GM12878 (cell line): Measurements from ENCODE around the gene PTPRN2. TPM values are rescaled to one million over a fixed set of nuclear protein-coding genes. Genes with fewer than 3 reads are reported as not detected.

Experiments used
- BCL3 ChIP-seq: IDR thresholded peaks from 2 replicates; pipeline ENCODE4 v1.6.1; 2011; ENCODE audit warnings: borderline replicate concordance, low read depth, mild to moderate bottlenecking, moderate library complexity, low read length; ENCODE audit not compliant: insufficient read depth, poor library complexity, severe bottlenecking
- CREM ChIP-seq: IDR thresholded peaks from 2 replicates; pipeline ENCODE4 v1.6.1; 2014; ENCODE audit warnings: antibody characterized with exemption, low read depth
- EED ChIP-seq: sonication (generic); IDR thresholded peaks from 2 replicates; pipeline ENCODE4 v1.6.1; 2016; ENCODE audit warnings: antibody characterized with exemption, low read depth
- IRF5 ChIP-seq: fragments of 450-650 bp; IDR thresholded peaks from 2 replicates; pipeline ENCODE4 v1.6.1; 2017; ENCODE audit warnings: borderline replicate concordance
- NFIC ChIP-seq: IDR thresholded peaks from 2 replicates; pipeline ENCODE4 v1.6.1; 2012; ENCODE audit warnings: low read depth, mild to moderate bottlenecking, inconsistent platforms, low read length, moderate library complexity
- SMAD5 ChIP-seq: IDR thresholded peaks from 2 replicates; pipeline ENCODE4 v1.6.1; 2016; ENCODE audit warnings: antibody characterized with exemption, low read depth
- ZBTB4 ChIP-seq: fragments of 450-650 bp; formaldehyde crosslinking; IDR thresholded peaks from 2 replicates; pipeline ENCODE4 v1.4.0; 2022; ENCODE audit warnings: mild to moderate bottlenecking, moderate library complexity
- polyA plus RNA-seq, 11 experiments: library from polyadenylated mRNA; depleted of rRNA in 4 of 11; unstranded in 6 of 11; stranded (reverse) in 5 of 11; fragments of >200 nt; fragmentation: Nextera tagmentation in 4 of 11; fragmentation: Illumina TruSeq in 1 of 11; extraction: Ambion mirVana in 4 of 11; extraction: Trizol in 1 of 11; gene quantifications; 1 replicate in 1 of 11; 2 replicates in 10 of 11; pipeline versions ENCODE4 v1.2.1 to v1.2.3, GENCODE V29; 2011 to 2016; ENCODE audit warnings: inconsistent platforms in 2 of 11, missing spikeins in 2 of 11, low read depth in 1 of 11
- total RNA-seq, 4 experiments: library from RNA; depleted of rRNA in 3 of 4; stranded (reverse); fragments of >200 nt in 3 of 4; fragmentation: Illumina TruSeq in 1 of 4; extraction: Trizol in 1 of 4; gene quantifications; 2 replicates each; pipeline versions ENCODE4 v1.2.1 to v1.2.3, GENCODE V29; 2013 to 2021

The PTPRN2 gene
- total and polyA plus RNA-seq, 10 of the 15 experiments (the other 5 are each of a cell fraction or from before 2014, with no cell fraction given), result 5.4 TPM; not detected in 9

- no peak for TF ChIP-seq BCL3
- no peak for TF ChIP-seq NFIC
- TF ChIP-seq CREM, result no peak
- TF ChIP-seq ZBTB4 (CRISPR knock-in tag), result no peak
- TF ChIP-seq EED, result no peak
- no peak for TF ChIP-seq IRF5
- no peak for TF ChIP-seq SMAD5
- TF ChIP-seq, all 136 proteins: peak for 0
Measured at GRCh38 chr7:158450476-158451124, 137.0 kb downstream of the PTPRN2 start (continued).
